D341Med (cell line): ENCODE measurements around the gene IP6K1.
"Not testable (repeated sequence)": the region's sequence is repeated elsewhere in the genome, so short reads cannot be mapped to it uniquely, and the experiment has no call there.

Experiments used
- DNase-seq: peaks from one replicate; pipeline ENCODE4 v3.0.0; 2012; ENCODE audit warnings: low spot score

IP6K1 gene

GRCh38 chr3:49786357-49787181 lies at the start of gene IP6K1:
TSS of gene IP6K1 (minus strand) at chr3:49786542. CDS start at chr3:49748040, 38,502 bp downstream.
- peak; percentile 99 for DNase-seq

GRCh38 chr3:49831341-49831740 lies 45.0 kb upstream of the IP6K1 start:
- DNase-seq = no peak

- DNase-seq = no peak
Measured at GRCh38 chr3:49826016-49826415, 39.7 kb upstream of the IP6K1 start.

- not testable (repeated sequence) for DNase-seq
Measured at GRCh38 chr3:49823131-49823530, 36.8 kb upstream of the IP6K1 start.

- no peak for DNase-seq
Measured at GRCh38 chr3:49813497-49814174, 27.3 kb upstream of the IP6K1 start, which contains the start of gene UBA7. TSS of gene UBA7 (minus strand) at chr3:49813953. CDS start at chr3:49813787, 166 bp downstream.

GRCh38 chr3:49812916-49813496 lies 26.7 kb upstream of the IP6K1 start:
- DNase-seq = no peak

GRCh38 chr3:49807431-49808114 lies 21.2 kb upstream of the IP6K1 start:
- DNase-seq = no peak

GRCh38 chr3:49806850-49807249 lies 20.5 kb upstream of the IP6K1 start:
- no peak for DNase-seq

GRCh38 chr3:49805897-49806701 lies 19.8 kb upstream of the IP6K1 start:
- no peak for DNase-seq

GRCh38 chr3:49805367-49805782 lies 19.0 kb upstream of the IP6K1 start:
- no peak for DNase-seq

GRCh38 chr3:49804141-49805041 lies 18.0 kb upstream of the IP6K1 start:
- DNase-seq = no peak

- DNase-seq = peak; percentile 63
Measured at GRCh38 chr3:49803465-49804140, 17.3 kb upstream of the IP6K1 start.

- peak; percentile 96 for DNase-seq
Measured at GRCh38 chr3:49802719-49803464, 16.6 kb upstream of the IP6K1 start, which contains the start of gene INKA1. TSS of gene INKA1 (plus strand) at chr3:49803261. CDS start at chr3:49803393, 132 bp downstream.

GRCh38 chr3:49801160-49801559 lies 14.8 kb upstream of the IP6K1 start:
- DNase-seq = no peak

GRCh38 chr3:49799761-49800160 lies 13.4 kb upstream of the IP6K1 start, which contains the start of gene CDHR4:
TSS of gene CDHR4 (minus strand) at chr3:49799873. CDS start at chr3:49799812, 61 bp downstream.
- DNase-seq = no peak

GRCh38 chr3:49799105-49799504 lies 12.8 kb upstream of the IP6K1 start:
- no peak for DNase-seq

GRCh38 chr3:49794926-49795905 lies 8.9 kb upstream of the IP6K1 start:
- DNase-seq = peak; percentile 12

GRCh38 chr3:49794431-49794830 lies 8.1 kb upstream of the IP6K1 start:
- no peak for DNase-seq
